ENCODE results near the gene GNG7. TPM values are rescaled to one million over a fixed set of nuclear protein-coding genes. Genes with fewer than 3 reads are reported as not detected.

Gene GNG7
- total and polyA plus RNA-seq, 2 donors (not counting 3 experiments of a cell fraction or from before 2014, with no cell fraction given) = 0.29 to 0.84 TPM

GRCh38 chr19:2604747-2605329 lies 97.7 kb downstream of the GNG7 start:
- Histone ChIP-seq H3K79me2 (ENCODE audit: control insufficient read depth, insufficient read depth, low read length) (no peaks in the 10 kb centered on the region), H3K4me3 (replicated peaks in 1 of 3; ENCODE audit: insufficient read depth in 1 of 3, low read depth in 1 of 3, low read length in 3 of 3) (no peak overlapping the region), H3K4me1 (ENCODE audit: control insufficient read depth, extremely low read depth, insufficient read depth, low read length) (peaks cover 12% of the 10 kb centered on the region), H3K9me1 (replicated peaks; ENCODE audit: control insufficient read depth, extremely low read depth, insufficient read depth, low read length) (no peaks in the 10 kb centered on the region), H3K9ac (replicated peaks; ENCODE audit: extremely low read depth, insufficient read depth, low read length) (no peak overlapping the region), H3K9me3 (replicated peaks; ENCODE audit: control insufficient read depth, insufficient read depth, low read length) (no peaks in the 10 kb centered on the region), H3K4me2 (ENCODE audit: insufficient read depth, low read length) (no peak overlapping the region), H4K20me1 (replicated peaks; ENCODE audit: control insufficient read depth, extremely low read depth, insufficient read depth, low read length) (no peaks in the 10 kb centered on the region), H3K27ac (ENCODE audit: insufficient read depth, low read depth, low read length) (no peak overlapping the region), H3K27me3 (ENCODE audit: control insufficient read depth in 2 of 2, insufficient read depth in 2 of 2, low read length in 2 of 2) (no peaks in the 10 kb centered on the region), H2AFZ (ENCODE audit: low read depth, low read length) (no peak overlapping the region), H3K36me3 (ENCODE audit: control insufficient read depth in 2 of 2, extremely low read depth in 1 of 2, insufficient read depth in 2 of 2, low read length in 2 of 2) (no peaks in the 10 kb centered on the region)
- dilution Hi-C loops (cut with MboI; ENCODE audit: extremely low pct_ligation_motif_present, low sequenced_read_pairs) (no loop called here), intact Hi-C loops (cut with micrococcal nuclease) (no loop called here)
- ChIA-PET CTCF (no interaction called here), POLR2A (no interaction called here)
- FAIRE-seq (no peak), DNase-seq (ENCODE audit: low read depth, low spot score) (no peak)
- no TSS peak for BruUV-seq (replicated peaks)
- no peak for TF ChIP-seq POLR2A (IDR thresholded peaks at IDR 0.05; ENCODE audit: low read depth, low read length)
- TF ChIP-seq EZH2 (IDR thresholded peaks at IDR 0.05; ENCODE audit: borderline replicate concordance, low read depth, low read length, severe bottlenecking) = no peak
- TF ChIP-seq MYC (IDR thresholded peaks at IDR 0.05; ENCODE audit: low read depth, low read length) = no peak
- no peak for TF ChIP-seq POLR2AphosphoS5 (IDR thresholded peaks at IDR 0.05; ENCODE audit: insufficient read depth, low read depth, low read length)
- no peak for TF ChIP-seq MAX (IDR thresholded peaks at IDR 0.05; ENCODE audit: insufficient read depth, insufficient read length)
- no peak for TF ChIP-seq JUN (IDR thresholded peaks at IDR 0.05; ENCODE audit: borderline replicate concordance, insufficient read depth, insufficient read length, low read depth)
- TF ChIP-seq CTCF (IDR thresholded peaks at IDR 0.05; ENCODE audit: extremely low read depth in 1 of 2, insufficient read depth in 1 of 2, low read depth in 1 of 2, low read length in 2 of 2) = no peak
- TF ChIP-seq GATA2 (IDR thresholded peaks at IDR 0.05; ENCODE audit: insufficient read depth, insufficient read length, low read depth, low read length) = no peak
- no peak for TF ChIP-seq FOS (IDR thresholded peaks at IDR 0.05; ENCODE audit: borderline replicate concordance, insufficient read depth, low read length)

Measured in endothelial cell of umbilical vein (primary cell).